ENCODE measurements around the gene CYTH2.

Gene CYTH2

DNA sequence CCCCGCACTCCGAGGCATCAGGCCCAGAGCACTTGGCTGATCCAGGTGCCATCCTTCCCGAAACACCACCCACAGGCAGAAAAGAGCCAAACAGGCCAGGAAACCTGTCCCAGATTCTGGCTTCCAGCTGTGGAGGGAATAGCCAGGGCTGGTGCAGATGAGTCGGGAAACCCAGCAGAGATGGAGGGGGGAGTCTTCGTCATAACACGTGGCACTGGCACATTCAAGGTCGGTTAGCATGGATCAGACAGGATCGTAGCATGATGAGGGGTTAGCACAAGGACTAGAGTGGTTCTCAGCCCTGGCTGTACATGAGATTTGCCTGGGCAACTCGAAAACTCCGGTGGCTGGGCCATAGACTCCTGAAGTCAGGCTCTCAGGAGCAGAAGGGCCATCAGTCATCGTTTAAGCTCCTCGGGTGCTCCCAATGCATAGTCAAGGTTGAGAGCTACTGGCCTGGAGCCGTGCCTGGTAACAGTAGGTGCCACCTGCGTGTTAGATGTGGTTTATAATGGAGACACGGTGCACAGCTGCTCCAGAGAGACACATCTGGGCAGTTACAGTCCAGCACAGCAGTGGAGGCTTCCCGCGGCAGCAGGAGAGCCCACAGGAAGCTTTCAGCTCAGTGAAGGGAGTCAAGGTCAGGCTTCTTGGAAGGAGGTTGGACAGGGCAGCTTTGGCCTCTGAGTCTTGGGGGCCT, 6.3 kb downstream of the CYTH2 start:
- Histone ChIP-seq H3K36me3 (ENCODE audit: low read depth) (peaks cover 74% of the 10 kb centered on the region), H3K4me3 (ENCODE audit: severe bottlenecking) (no peak overlapping the region), H3K9me3 (ENCODE audit: severe bottlenecking) (no peaks in the 10 kb centered on the region), H3K4me1 (ENCODE audit: insufficient read depth, poor library complexity, severe bottlenecking) (no peaks in the 10 kb centered on the region), H3K27ac (ENCODE audit: poor library complexity, severe bottlenecking) (no peak overlapping the region), H3K27me3 (ENCODE audit: insufficient read depth, poor library complexity, severe bottlenecking) (no peaks in the 10 kb centered on the region)
- DNase-seq (ENCODE audit: low spot score) (no peak), ATAC-seq (ENCODE audit: low read depth) (no peak)
- TF ChIP-seq, protein P1, sequence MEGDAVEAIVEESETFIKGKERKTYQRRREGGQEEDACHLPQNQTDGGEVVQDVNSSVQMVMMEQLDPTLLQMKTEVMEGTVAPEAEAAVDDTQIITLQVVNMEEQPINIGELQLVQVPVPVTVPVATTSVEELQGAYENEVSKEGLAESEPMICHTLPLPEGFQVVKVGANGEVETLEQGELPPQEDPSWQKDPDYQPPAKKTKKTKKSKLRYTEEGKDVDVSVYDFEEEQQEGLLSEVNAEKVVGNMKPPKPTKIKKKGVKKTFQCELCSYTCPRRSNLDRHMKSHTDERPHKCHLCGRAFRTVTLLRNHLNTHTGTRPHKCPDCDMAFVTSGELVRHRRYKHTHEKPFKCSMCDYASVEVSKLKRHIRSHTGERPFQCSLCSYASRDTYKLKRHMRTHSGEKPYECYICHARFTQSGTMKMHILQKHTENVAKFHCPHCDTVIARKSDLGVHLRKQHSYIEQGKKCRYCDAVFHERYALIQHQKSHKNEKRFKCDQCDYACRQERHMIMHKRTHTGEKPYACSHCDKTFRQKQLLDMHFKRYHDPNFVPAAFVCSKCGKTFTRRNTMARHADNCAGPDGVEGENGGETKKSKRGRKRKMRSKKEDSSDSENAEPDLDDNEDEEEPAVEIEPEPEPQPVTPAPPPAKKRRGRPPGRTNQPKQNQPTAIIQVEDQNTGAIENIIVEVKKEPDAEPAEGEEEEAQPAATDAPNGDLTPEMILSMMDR (IDR thresholded peaks at IDR 0.05; ENCODE audit: poor library complexity, severe bottlenecking), result no peak

DNA sequence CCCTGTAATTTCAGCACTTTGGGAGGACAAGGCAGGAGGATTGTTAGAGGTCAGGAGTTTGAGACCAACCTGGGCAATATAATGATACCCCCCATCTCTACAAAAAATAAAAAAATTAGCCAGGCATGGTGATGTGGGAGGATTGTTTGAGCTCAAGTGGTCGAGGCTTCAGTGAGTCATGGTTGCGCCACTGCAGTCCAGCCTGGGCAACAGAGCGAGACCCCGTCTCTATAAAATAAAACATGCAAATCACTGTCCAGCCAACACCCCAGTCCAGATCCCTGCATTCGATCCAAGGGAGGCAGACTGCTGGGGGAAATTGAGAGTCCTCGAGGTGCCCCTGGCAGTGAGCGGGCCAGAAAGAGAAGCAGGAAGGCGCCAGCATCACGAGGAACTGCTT, 7.0 kb downstream of the CYTH2 start:
- no peaks in the 10 kb centered on the region for H3K4me1 ChIP-seq (ENCODE audit: insufficient read depth, poor library complexity, severe bottlenecking)
- no peak overlapping the region for H3K27ac ChIP-seq (ENCODE audit: poor library complexity, severe bottlenecking)
- H3K4me3 ChIP-seq (ENCODE audit: severe bottlenecking), result no peak overlapping the region
- TF ChIP-seq, protein P1 (IDR thresholded peaks at IDR 0.05; ENCODE audit: poor library complexity, severe bottlenecking), result no peak
- no peaks in the 10 kb centered on the region for H3K9me3 ChIP-seq (ENCODE audit: severe bottlenecking)
- no peak for DNase-seq (ENCODE audit: low spot score)
- no peak for ATAC-seq (ENCODE audit: low read depth)
- H3K36me3 ChIP-seq (ENCODE audit: low read depth), result peaks cover 68% of the 10 kb centered on the region
- H3K27me3 ChIP-seq (ENCODE audit: insufficient read depth, poor library complexity, severe bottlenecking), result no peaks in the 10 kb centered on the region

DNA sequence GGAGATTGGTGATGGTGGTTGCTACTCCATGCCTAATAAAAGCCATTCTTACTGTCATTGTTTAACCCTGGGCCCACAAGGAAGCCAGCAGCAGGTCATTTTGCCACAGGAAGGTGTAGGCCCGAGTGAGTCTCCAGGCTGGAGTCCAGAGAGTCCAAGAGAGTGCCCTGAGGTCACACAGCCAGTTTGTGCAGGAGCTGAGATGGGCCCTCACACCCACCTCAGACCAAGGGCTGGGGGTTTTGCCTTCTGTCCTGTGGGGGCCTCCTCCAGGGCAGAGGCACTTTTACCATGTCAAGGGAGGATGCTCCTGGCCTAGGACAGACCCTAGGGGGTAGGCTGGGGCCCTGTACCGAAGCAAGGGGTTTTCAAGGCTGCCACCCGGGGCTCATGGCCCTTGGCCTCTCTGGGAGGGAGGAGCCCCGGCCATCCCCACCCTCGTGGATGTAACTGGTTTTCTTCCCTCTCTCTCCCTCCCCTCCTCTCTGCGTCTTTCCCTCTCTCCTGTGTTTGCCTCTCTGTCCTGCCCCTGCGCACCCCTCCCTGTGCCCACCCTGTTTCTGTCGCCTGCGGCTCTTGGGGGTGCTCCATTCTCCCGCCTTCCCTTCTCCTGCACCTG, 8.0 kb downstream of the CYTH2 start:
- ATAC-seq (ENCODE audit: low read depth), result no peak
- Histone ChIP-seq H3K4me3 (ENCODE audit: severe bottlenecking) (no peak overlapping the region), H3K9me3 (ENCODE audit: severe bottlenecking) (no peaks in the 10 kb centered on the region), H3K4me1 (ENCODE audit: insufficient read depth, poor library complexity, severe bottlenecking) (no peaks in the 10 kb centered on the region), H3K36me3 (ENCODE audit: low read depth) (peaks cover 59% of the 10 kb centered on the region), H3K27me3 (ENCODE audit: insufficient read depth, poor library complexity, severe bottlenecking) (no peaks in the 10 kb centered on the region), H3K27ac (ENCODE audit: poor library complexity, severe bottlenecking) (no peak overlapping the region)
- DNase-seq (ENCODE audit: low spot score), result no peak
- TF ChIP-seq, protein P1 (IDR thresholded peaks at IDR 0.05; ENCODE audit: poor library complexity, severe bottlenecking), result no peak

DNA sequence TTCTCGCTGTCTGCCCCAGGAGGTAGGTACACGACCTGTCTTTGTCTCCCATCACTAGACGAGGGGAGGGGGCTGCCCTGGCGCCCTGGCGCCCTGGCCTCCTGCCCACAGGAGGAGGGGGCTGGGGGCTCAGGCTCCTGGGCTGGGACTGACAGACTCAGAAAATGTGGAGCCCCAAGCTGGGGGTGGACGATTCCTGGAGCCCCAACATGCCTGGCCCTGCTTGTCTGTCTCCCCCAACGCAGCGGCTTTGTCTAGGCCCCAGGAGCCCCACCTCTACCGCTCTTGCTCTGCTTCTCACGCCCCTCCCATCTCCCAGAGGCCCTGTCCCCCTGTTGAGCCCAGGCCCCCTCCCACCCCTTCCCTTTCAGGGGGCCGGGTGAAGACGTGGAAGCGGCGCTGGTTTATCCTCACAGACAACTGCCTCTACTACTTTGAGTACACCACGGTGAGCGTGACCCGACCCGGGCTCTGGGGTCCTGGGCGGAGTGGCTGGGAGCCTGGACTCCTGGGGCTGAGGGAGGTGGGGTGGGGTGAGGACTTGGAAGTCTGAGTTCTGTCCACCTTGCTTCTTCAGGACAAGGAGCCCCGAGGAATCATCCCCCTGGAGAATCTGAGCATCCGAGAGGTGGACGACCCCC, 8.6 kb downstream of the CYTH2 start:
- DNase-seq (ENCODE audit: low spot score) (no peak), ATAC-seq (ENCODE audit: low read depth) (no peak)
- TF ChIP-seq, protein P1 (IDR thresholded peaks at IDR 0.05; ENCODE audit: poor library complexity, severe bottlenecking), result no peak
- no peak overlapping the region for H3K27ac ChIP-seq (ENCODE audit: poor library complexity, severe bottlenecking)
- H3K36me3 ChIP-seq (ENCODE audit: low read depth), result peaks cover 56% of the 10 kb centered on the region
- no peaks in the 10 kb centered on the region for H3K4me1 ChIP-seq (ENCODE audit: insufficient read depth, poor library complexity, severe bottlenecking)
- H3K4me3 ChIP-seq (ENCODE audit: severe bottlenecking), result no peak overlapping the region
- H3K9me3 ChIP-seq (ENCODE audit: severe bottlenecking), result no peaks in the 10 kb centered on the region
- no peaks in the 10 kb centered on the region for H3K27me3 ChIP-seq (ENCODE audit: insufficient read depth, poor library complexity, severe bottlenecking)
